ENCODE measurements around the gene RNF25. TPM values are rescaled to one million over a fixed set of nuclear protein-coding genes. Genes with fewer than 3 reads are reported as not detected.

RNF25 gene
- total RNA-seq, 4 donors from 2014 or later = 5.6 to 33.8 (median 11.5) TPM

DNA sequence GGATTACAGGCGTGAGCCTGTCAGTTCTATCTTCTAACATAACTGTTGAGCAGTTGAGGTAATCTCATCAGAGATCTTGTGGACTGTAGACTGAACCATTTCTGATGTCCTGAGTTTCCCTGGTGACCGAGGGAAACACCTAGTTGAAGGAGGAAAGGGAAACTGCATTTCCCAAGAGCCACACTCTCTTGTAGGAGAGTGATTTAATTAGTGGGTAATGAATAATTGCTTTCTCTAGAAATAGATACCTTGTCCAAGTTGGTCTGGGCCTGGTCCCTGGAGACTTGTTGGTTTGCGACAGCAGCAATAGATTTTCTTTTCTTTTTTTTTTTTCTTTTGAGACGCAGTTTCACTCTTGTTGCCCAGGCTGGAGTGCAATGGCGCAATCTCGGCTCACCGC is 46.3 kb upstream of the RNF25 start:
- H3K27me3 ChIP-seq = no peaks in the 10 kb centered on the region
- no peaks in the 10 kb centered on the region for H3K9me3 ChIP-seq
- no peak for TF ChIP-seq POLR2A (IDR thresholded peaks at IDR 0.05)
- TF ChIP-seq, protein P1, sequence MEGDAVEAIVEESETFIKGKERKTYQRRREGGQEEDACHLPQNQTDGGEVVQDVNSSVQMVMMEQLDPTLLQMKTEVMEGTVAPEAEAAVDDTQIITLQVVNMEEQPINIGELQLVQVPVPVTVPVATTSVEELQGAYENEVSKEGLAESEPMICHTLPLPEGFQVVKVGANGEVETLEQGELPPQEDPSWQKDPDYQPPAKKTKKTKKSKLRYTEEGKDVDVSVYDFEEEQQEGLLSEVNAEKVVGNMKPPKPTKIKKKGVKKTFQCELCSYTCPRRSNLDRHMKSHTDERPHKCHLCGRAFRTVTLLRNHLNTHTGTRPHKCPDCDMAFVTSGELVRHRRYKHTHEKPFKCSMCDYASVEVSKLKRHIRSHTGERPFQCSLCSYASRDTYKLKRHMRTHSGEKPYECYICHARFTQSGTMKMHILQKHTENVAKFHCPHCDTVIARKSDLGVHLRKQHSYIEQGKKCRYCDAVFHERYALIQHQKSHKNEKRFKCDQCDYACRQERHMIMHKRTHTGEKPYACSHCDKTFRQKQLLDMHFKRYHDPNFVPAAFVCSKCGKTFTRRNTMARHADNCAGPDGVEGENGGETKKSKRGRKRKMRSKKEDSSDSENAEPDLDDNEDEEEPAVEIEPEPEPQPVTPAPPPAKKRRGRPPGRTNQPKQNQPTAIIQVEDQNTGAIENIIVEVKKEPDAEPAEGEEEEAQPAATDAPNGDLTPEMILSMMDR (IDR thresholded peaks at IDR 0.05) = no peak
- H3K36me3 ChIP-seq = no peaks in the 10 kb centered on the region
- DNase-seq = no peak
- H3K27ac ChIP-seq = peak overlapping the region in 1 of 2 donors; percentile 11
- H3K4me3 ChIP-seq = no peak overlapping the region
- H3K4me1 ChIP-seq = no peaks in the 10 kb centered on the region
- intact Hi-C loops (cut with DNase I; ENCODE audit: low total_unique reads) = no loop called here

DNA sequence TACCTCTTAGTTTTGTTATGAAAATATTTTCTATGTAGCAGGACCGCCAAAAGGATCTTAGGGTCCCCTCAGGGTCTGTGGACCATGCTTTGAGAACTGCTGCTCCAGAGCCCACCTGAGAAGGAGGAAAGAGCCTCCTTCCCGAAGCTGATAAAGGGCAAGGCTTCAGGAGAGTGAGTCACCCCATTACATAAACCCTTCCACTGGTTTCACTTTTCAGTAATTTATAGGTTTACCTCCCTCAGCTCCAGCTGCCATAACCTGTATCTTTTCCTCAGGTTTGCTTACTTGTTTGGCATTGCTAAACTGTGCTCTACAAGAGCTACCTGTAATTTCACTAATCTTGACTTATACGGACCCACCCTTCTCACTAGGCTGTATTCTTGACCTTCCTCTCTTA is 45.5 kb upstream of the RNF25 start:
- H3K9me3 ChIP-seq = no peaks in the 10 kb centered on the region
- no peak overlapping the region for H3K4me3 ChIP-seq
- TF ChIP-seq, protein P1 (IDR thresholded peaks at IDR 0.05) = no peak
- no peak for TF ChIP-seq POLR2A (IDR thresholded peaks at IDR 0.05)
- H3K4me1 ChIP-seq = peaks cover 0 to under 1% of the 10 kb centered on the region in 2 donors
- peak overlapping the region in 1 of 2 donors; percentile 11 for H3K27ac ChIP-seq
- no peak for DNase-seq
- H3K36me3 ChIP-seq = no peaks in the 10 kb centered on the region
- H3K27me3 ChIP-seq = no peaks in the 10 kb centered on the region
- intact Hi-C loops (cut with DNase I; ENCODE audit: low total_unique reads) = no loop called here

DNA sequence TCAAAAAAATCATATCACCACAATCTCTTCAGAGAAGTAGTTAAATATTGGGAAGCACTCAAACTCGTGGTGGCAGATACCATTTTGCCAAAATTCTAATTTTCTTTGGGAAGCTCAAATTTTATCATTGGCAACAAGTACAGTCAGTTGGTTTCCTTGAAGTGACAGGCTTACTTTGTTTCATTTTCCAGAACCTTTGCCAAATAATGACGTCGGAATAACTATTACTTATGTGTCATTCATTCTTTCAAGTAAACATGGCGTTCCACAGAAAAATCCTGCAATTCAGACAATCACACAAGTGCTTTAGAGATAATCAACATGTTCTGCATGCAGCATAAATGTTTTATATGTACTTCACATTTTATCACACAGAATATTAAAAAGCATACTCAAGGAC is 44.3 kb upstream of the RNF25 start:
- Histone ChIP-seq H3K4me3 (no peak overlapping the region), H3K4me1 (peaks cover 0 to 7% of the 10 kb centered on the region in 2 donors), H3K27ac (no peak overlapping the region), H3K27me3 (no peaks in the 10 kb centered on the region), H3K36me3 (no peaks in the 10 kb centered on the region), H3K9me3 (no peaks in the 10 kb centered on the region)
- intact Hi-C loops (cut with DNase I; ENCODE audit: low total_unique reads) = no loop called here
- no peak for DNase-seq
- TF ChIP-seq, protein P1 (IDR thresholded peaks at IDR 0.05) = no peak
- no peak for TF ChIP-seq POLR2A (IDR thresholded peaks at IDR 0.05)

DNA sequence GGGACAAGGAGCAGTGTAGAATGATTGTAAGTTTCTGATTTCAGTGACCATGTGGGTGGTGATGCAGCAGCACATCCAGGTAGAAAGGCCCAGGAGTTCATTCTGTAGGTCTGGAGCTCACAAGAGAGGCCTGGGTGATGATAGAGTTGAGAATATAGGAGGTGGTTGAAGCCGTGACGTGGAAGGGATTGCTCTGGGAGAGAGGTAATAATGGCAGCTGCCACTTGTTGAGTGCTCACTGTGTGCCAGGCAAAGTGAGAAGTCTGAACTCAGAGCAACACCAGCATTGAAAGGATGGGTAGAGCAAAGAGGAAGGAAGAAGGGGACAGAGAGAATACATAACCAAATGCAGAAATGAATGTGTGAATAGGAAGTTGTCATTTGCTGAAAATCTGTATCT is 42.1 kb upstream of the RNF25 start:
- DNase-seq = no peak
- intact Hi-C loops (cut with DNase I; ENCODE audit: low total_unique reads) = no loop called here
- no peak for TF ChIP-seq POLR2A (IDR thresholded peaks at IDR 0.05)
- TF ChIP-seq, protein P1 (IDR thresholded peaks at IDR 0.05) = no peak
- H3K4me1 ChIP-seq = peaks cover 0 to 7% of the 10 kb centered on the region in 2 donors
- no peaks in the 10 kb centered on the region for H3K27me3 ChIP-seq
- H3K9me3 ChIP-seq = no peaks in the 10 kb centered on the region
- no peaks in the 10 kb centered on the region for H3K36me3 ChIP-seq
- no peak overlapping the region for H3K4me3 ChIP-seq
- H3K27ac ChIP-seq = no peak overlapping the region

DNA sequence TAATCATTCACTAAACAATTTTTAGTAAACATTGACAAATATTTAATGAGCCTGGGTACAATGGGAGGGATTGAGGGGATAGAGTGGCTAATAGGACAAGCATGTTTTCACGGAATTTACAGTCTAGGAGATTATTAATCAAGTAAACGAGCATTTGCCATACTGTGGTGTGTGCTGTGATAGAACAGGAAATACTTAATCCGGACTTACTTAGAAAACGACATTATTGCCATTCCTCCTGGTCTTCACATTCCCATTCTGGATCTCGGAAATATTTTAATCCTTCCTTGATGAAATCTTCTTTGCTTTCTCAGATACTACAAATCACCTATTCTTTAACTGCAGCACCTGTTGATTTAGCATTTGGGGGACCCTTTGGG is 39.7 kb upstream of the RNF25 start:
- Histone ChIP-seq H3K4me1 (peaks cover 0 to 7% of the 10 kb centered on the region in 2 donors), H3K36me3 (no peaks in the 10 kb centered on the region), H3K27me3 (no peaks in the 10 kb centered on the region), H3K9me3 (no peaks in the 10 kb centered on the region), H3K27ac (peak overlapping the region; percentile 89 to 92), H3K4me3 (peak overlapping the region; percentile 80 to 89)
- no peak for TF ChIP-seq POLR2A (IDR thresholded peaks at IDR 0.05)
- TF ChIP-seq, protein P1 (IDR thresholded peaks at IDR 0.05) = no peak
- no peak for DNase-seq
- intact Hi-C loops (cut with DNase I; ENCODE audit: low total_unique reads) = no loop called here

Data from uterus (tissue), 4 donors.